ENCODE data around the gene SMYD3.
"Not testable (repeated sequence)": the region's sequence is repeated elsewhere in the genome, so short reads cannot be mapped to it uniquely, and the experiment has no call there.

SMYD3 gene

DNA sequence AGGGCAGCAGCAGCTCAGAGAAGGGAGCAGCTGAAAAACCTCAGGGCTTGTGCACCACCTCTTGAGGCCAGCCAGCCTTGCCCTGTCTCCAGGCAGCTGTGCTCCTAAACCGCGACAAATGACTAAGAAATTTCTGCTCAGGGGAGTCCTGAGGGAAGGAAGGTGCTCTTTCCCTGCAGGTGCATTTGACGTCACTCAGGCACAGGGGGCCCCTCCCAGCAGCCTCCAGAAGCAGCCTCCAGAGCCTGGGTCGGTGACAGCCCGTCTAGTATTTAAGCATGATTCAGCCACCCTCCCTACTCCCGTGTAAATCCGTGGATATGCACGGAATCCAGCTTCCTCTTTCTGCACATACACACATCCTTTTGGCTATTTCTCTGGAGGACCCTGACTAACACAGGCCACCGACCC lies 791.8 kb downstream of the SMYD3 start:
- DNase-seq (ENCODE audit: low spot score): no peak

DNA sequence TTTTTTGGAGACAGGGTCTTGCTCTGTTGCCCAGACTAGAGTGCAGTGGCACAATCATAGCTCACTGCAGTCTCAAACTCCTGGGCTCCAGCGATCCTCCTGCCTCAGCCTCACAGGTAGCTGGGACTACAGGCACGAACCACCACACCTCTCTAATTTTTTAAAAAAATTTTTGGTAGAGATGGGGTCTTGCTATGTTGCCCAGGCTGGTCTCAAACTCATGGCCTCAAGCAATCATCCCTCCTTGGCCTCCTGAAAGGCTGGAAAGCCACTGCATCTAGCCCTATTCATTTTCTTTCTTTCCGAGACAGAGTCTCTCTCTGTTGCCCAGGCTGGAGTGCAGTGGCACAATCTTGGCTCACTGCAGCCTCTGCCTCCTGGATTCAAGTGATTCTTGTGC lies 793.1 kb downstream of the SMYD3 start:
- not testable (repeated sequence) for DNase-seq (ENCODE audit: low spot score)

DNA sequence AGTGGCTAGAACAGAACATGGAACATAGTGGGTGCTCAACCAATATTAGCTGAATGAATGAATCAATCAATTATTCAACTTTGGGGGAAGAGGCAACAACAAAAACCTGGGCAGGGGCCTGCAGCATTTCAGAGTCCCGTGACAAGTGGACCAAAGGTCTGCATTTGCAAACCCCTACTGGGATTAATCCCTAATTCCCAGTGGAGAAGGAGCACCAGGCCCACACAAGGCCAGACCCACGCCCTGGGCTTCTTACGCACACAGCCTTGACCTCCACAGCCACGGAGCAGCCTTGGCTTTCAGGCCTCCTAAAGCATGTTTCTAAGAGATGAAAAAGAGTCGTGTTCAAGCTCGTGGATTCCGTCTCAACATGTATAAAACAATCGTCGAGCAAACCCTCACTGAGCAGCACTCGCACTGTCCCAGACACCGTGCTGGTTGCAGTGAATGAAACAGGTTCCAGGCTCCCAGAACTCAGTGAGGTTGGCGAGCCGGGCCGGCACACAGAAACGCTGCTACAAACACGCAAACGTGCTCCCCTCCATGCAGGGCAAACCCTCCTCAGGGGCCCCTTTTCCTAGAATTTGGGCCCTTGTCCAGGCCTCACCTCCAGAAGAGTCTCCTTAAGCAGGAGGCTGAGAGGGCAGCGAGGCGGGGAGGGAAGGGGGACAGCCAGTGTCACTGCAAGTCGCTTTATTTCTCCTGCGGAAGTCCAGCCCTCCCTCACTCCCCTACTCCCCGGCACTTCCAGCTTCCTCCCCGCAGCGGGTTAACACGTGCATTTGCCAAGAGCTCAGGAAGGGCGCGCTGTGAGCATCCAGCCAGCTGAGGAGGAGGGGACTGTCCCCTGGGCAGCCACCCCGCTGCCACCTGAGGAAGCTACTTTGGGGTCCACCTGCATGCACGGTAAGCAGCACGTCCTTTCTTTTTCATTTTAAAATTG lies 795.8 kb downstream of the SMYD3 start:
- DNase-seq (ENCODE audit: low spot score): no peak

DNA sequence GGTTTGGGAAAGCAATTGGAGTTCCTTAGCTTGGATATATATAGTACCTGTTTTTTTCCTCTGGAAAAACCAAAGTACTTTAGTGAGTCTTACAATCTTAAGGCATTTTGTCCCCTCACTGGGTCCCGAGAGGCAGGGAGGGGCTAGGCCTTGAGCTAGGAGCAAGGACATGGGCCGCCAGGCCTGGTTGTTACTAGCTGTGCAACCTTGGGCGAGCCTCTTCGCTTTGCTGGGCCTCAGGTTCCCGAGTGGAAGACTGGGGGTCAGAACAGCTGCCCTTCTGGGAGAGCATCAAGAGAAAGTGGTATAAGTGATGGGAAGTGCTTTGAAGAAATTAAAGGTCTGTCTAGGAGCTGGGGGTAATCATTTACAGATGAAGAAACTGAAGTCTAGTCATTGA lies 799.1 kb downstream of the SMYD3 start:
- DNase-seq (ENCODE audit: low spot score): no peak

DNA sequence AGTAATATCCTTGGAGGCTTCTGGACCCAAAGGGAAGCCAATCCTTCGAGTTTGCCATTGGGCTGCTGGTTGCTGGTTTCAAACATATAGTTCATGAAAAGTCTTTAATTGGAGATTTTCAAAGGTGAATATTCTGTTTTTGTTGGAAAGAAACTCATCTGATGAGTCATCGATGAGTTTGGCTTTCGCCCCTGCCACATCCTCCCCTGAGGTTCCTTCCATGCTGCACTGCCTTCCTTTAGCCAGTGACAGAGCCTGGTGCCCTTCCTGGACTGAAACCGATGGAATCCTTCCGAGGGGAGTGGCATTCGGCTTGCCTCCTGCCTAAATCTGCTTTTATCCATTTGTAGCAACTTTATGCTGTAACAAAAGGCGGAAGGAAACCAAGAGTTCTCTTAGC lies 802.3 kb downstream of the SMYD3 start:
- DNase-seq (ENCODE audit: low spot score): peak; percentile 43

DNA sequence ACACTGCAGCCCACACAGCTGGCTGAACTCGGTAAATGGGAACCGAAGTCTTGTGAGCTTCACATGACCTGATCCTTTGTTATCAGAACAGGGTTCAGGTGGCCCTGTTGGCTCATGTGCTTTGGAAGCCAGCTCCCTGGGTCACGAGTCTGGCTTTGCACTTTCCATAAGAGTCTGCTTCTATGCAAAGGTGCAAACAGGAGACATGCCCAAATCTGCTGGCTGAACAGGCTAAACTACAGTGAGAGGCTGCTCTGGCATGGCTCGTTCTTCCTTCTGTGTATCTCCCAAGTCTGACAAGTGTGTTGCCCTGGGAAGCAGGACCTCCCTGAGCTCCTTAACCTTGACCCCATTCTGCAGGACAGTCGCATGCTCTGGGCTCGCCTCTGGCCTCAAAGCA lies 802.7 kb downstream of the SMYD3 start:
- no peak for DNase-seq (ENCODE audit: low spot score)

DNA sequence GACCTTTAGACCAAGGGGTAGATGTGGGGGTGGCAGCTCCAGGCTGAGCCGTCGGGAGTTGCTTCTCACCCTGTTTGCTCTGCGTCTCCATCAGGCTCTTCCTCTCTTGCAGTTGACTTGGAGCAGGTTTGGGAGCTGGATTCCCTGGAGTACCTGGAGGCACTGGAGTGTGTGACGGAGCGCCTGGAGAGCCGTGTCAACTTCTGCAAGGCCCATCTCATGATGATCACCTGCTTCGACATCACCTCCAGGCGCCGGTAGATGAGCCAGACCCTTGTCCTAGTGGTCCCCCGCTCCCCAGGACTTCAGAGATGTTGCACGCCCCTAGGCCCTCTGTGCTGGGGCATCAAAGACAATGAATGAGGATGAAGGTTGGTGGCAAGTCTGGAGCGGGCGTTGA lies 804.7 kb downstream of the SMYD3 start:
- no peak for DNase-seq (ENCODE audit: low spot score)

DNA sequence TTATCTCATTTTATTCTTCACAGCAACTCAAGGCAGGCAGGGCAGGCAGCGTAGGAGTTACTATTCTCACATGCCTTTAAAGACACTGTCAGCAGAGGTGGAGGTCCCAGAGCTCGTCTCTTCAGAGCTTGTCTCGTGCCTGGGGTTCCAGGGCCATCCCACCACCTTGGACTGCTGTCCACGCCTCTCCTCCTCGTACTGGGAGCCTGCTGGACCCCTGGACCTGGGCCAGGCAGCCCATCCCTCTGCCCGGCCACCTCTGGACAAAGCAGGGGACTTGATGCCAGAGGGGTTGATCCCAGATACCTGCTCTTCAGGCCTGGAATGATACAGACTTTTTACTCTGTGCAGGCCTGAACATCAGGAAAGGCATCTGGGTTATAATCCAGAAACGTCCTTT lies 805.4 kb downstream of the SMYD3 start:
- no peak for DNase-seq (ENCODE audit: low spot score)

DNA sequence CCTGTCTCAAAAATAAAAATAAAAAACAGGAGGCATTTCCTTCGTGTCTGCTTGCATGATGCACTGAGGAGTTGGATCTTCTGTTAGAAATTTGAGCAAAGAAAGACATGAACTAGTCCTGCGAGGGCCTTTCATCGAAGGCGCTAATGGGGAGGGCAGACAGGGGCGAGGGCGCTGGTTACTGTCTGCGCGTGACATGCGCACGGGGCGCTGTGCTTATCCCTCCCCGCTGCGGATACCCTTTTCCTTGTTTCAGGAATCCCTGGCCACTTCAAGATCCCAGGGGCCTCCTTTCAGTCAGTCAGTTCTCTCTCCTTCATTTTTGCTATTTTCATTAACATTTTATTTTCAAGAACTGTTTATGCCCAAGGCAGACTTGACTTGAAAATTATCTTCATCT lies 806.4 kb downstream of the SMYD3 start:
- DNase-seq (ENCODE audit: low spot score): no peak

All from AG08396 (cell line).